VCaP (cell line): ENCODE results near the gene PHC3.

Source experiments
- H3K27ac ChIP-seq: fragments of 450-650 bp; 2 replicates; pipeline ENCODE4 v1.5.1; 2017
- CTCF ChIP-seq: fragments of 450-650 bp; conservative IDR thresholded peaks from 2 replicates; pipeline ENCODE4 v1.5.1; 2017; ENCODE audit warnings: mild to moderate bottlenecking, moderate library complexity

Gene PHC3

GRCh38 chr3:170075441-170076091, 106.0 kb downstream of the PHC3 start:
- no peak overlapping the region for H3K27ac ChIP-seq
- TF ChIP-seq CTCF, result no peak

GRCh38 chr3:170064108-170064507, 117.4 kb downstream of the PHC3 start:
- no peak for TF ChIP-seq CTCF
- no peak overlapping the region for H3K27ac ChIP-seq

- no peak overlapping the region for H3K27ac ChIP-seq
- no peak for TF ChIP-seq CTCF
These were observed 117.8 kb downstream of the PHC3 start for GRCh38 chr3:170063691-170064090.

GRCh38 chr3:170062769-170063168, 118.8 kb downstream of the PHC3 start:
- peak; percentile 24; the same call in 1 of the 2 replicates for TF ChIP-seq CTCF

GRCh38 chr3:170062068-170062467, 119.5 kb downstream of the PHC3 start:
- no peak for TF ChIP-seq CTCF
- no peak overlapping the region for H3K27ac ChIP-seq

More at GRCh38 chr3:170062769-170063168, 118.8 kb downstream of the PHC3 start:
- H3K27ac ChIP-seq, result no peak overlapping the region

GRCh38 chr3:170059447-170059846, 122.1 kb downstream of the PHC3 start:
- TF ChIP-seq CTCF, result no peak
- no peak overlapping the region for H3K27ac ChIP-seq

- no peak for TF ChIP-seq CTCF
- H3K27ac ChIP-seq, result peak overlapping the region; percentile 32; the same call in 1 of the 2 replicates
These were observed 123.4 kb downstream of the PHC3 start for GRCh38 chr3:170058127-170058526.
